HEK293 (cell line): Measurements from ENCODE around the gene CCDC71L.
A peak's percentile ranks its signal among the peaks of the same experiment; 100 is the strongest.

Experiments used
- CTCF ChIA-PET: fragments of 350-600 bp; formaldehyde crosslinking; extraction: SDS; loops from one replicate; lab custom pipeline; 2021; ENCODE audit warnings: antibody characterized with exemption; lab: Yijun Ruan, JAX
- POLR2A ChIA-PET: fragments of 300-600 bp; formaldehyde crosslinking; extraction: SDS; loops from one replicate; lab custom pipeline; 2020; ENCODE audit warnings: antibody characterized with exemption, inconsistent platforms; lab: Yijun Ruan, JAX
- H3K27ac ChIP-seq: fragments of 200-500 bp; sonication (Bioruptor generic); 2 replicates; pipeline ENCODE4 v1.5.1; 2014; ENCODE audit warnings: low read depth, low read length, control low read depth, inconsistent platforms; ENCODE audit errors: extremely low read depth
- H3K36me3 ChIP-seq, 2 experiments: fragments of 200-500 bp in 1 of 2; sonication (Bioruptor generic) in 1 of 2; 1 replicate in 1 of 2; 2 replicates in 1 of 2; pipeline ENCODE4 v1.5.1; 2014 to 2017; ENCODE audit warnings: inconsistent platforms in 2 of 2, low read length in 2 of 2; ENCODE audit not compliant: control insufficient read depth in 2 of 2, insufficient read depth in 1 of 2
- H3K4me1 ChIP-seq: fragments of 200-500 bp; sonication (Bioruptor generic); 2 replicates; pipeline ENCODE4 v1.5.1; 2014; ENCODE audit warnings: mild to moderate bottlenecking, low read length, inconsistent platforms; ENCODE audit not compliant: control insufficient read depth, insufficient read depth
- H3K4me3 ChIP-seq: 2 replicates; pipeline ENCODE4 v1.5.1; 2011; ENCODE audit warnings: low read depth, mild to moderate bottlenecking, control low read depth, low read length, moderate library complexity
- H3K9me3 ChIP-seq: fragments of 200-500 bp; sonication (Bioruptor generic); 2 replicates; pipeline ENCODE4 v1.5.1; 2014; ENCODE audit warnings: low read depth, low read length, inconsistent platforms; ENCODE audit not compliant: control insufficient read depth, insufficient read depth
- HOXC10 ChIP-seq: sonication (generic); formaldehyde crosslinking; IDR thresholded peaks from 2 replicates; pipeline ENCODE4 v1.8.1; 2023; ENCODE audit warnings: mild to moderate bottlenecking, missing genetic modification reagents
- RBAK ChIP-seq: fragments of 450-650 bp; formaldehyde crosslinking; IDR thresholded peaks from 2 replicates; pipeline ENCODE4 v1.5.1; 2016; ENCODE audit warnings: missing biosample characterization, missing genetic modification characterization
- SCRT2 ChIP-seq: fragments of 450-650 bp; formaldehyde crosslinking; IDR thresholded peaks from 2 replicates; pipeline ENCODE4 v1.5.1; 2016; ENCODE audit warnings: missing biosample characterization, missing genetic modification characterization
- YY1 ChIP-seq: fragments of 450-650 bp; formaldehyde crosslinking; IDR thresholded peaks from 2 replicates; pipeline ENCODE4 v1.5.1; 2018; ENCODE audit warnings: missing biosample characterization, missing genetic modification characterization
- ZBTB1 ChIP-seq: fragments of 450-650 bp; formaldehyde crosslinking; IDR thresholded peaks from 2 replicates; pipeline ENCODE4 v1.5.1; 2016; ENCODE audit warnings: missing biosample characterization, missing genetic modification characterization
- ZBTB7A ChIP-seq: fragments of 450-650 bp; formaldehyde crosslinking; IDR thresholded peaks from 2 replicates; pipeline ENCODE4 v1.5.1; 2016; ENCODE audit warnings: low read depth, missing biosample characterization, missing genetic modification characterization
- ZNF114 ChIP-seq: fragments of 450-650 bp; formaldehyde crosslinking; IDR thresholded peaks from 2 replicates; pipeline ENCODE4 v1.5.0; 2017; ENCODE audit warnings: missing biosample characterization, missing genetic modification characterization
- ZNF248 ChIP-seq: fragments of 450-650 bp; formaldehyde crosslinking; IDR thresholded peaks from 2 replicates; pipeline ENCODE4 v1.5.1; 2017; ENCODE audit warnings: missing biosample characterization, missing genetic modification characterization
- ZNF501 ChIP-seq: fragments of 450-650 bp; formaldehyde crosslinking; IDR thresholded peaks from 2 replicates; pipeline ENCODE4 v1.5.1; 2016; ENCODE audit warnings: missing biosample characterization, missing genetic modification characterization
- ZNF658 ChIP-seq: fragments of 450-650 bp; formaldehyde crosslinking; IDR thresholded peaks from 2 replicates; pipeline ENCODE4; 2016; ENCODE audit warnings: missing biosample characterization, missing genetic modification characterization
- ZNF747 ChIP-seq: fragments of 450-650 bp; formaldehyde crosslinking; IDR thresholded peaks from 2 replicates; pipeline ENCODE4 v1.5.1; 2016; ENCODE audit warnings: missing biosample characterization, missing genetic modification characterization
- ZNF791 ChIP-seq: fragments of 450-650 bp; formaldehyde crosslinking; IDR thresholded peaks from 2 replicates; pipeline ENCODE4 v1.5.1; 2016; ENCODE audit warnings: missing biosample characterization, missing genetic modification characterization
- TF ChIP-seq, protein P1 (sequence below): fragments of 450-650 bp; formaldehyde crosslinking; IDR thresholded peaks from 2 replicates; pipeline ENCODE4 v1.5.1; 2016; ENCODE audit warnings: missing biosample characterization, missing genetic modification characterization
- TF ChIP-seq, protein P2 (sequence below): fragments of 450-650 bp; formaldehyde crosslinking; IDR thresholded peaks from 2 replicates; pipeline ENCODE4 v1.5.1; 2016; ENCODE audit warnings: missing biosample characterization, missing genetic modification characterization
- TF ChIP-seq, protein P3 (sequence below): fragments of 450-650 bp; IDR thresholded peaks from 2 replicates; pipeline ENCODE4 v1.5.1; 2018; ENCODE audit warnings: missing biosample characterization, mild to moderate bottlenecking, missing genetic modification characterization

CCDC71L gene

DNA sequence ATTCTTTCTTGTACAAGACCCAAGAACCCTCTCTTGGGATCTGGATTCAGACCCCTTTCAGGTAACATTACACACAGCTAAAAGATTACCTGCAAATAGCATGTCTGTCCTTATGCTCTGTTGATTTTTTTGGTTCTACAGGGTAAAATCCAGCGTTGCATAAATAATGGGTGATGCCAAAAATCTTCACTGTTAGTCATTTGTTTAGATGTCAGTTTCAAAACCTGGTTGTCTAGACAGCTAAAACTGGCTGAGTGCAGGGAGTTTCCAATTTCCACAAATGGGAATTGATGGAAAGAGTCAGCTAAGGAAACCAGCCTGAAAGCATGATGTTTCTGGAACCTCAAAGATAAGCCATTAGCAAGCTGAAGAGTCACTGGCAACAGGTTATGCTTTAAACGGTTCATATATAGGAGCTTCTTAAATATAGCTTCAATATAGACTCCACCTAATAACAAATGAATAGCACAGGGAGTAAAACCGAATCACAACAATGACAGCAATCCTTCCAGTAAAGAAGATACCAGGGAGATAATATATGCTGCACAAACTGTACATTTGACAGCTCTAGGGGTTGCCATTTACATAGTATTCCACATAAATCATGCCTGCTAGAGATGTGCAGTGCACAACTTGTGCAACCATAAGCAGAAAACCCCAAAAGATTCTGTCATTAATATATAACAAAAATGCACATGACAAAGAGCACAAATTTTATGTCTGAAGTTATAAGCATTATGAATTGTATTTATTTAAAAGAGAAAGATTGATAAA is 20.4 kb downstream of the CCDC71L start:
- Histone ChIP-seq H3K36me3 (no peaks in the 10 kb centered on the region), H3K4me3 (no peak overlapping the region), H3K9me3 (no peaks in the 10 kb centered on the region), H3K4me1 (no peaks in the 10 kb centered on the region), H3K27ac (no peak overlapping the region)
- POLR2A ChIA-PET, result no interaction called here
- CTCF ChIA-PET, result interaction anchor here (1.0 to 1.3 kb wide), 2 partner anchors 98 kb away, joined by 3 to 4 read pairs; no protein-coding TSS in a partner anchor
- no peak for TF ChIP-seq YY1 (tag by site-specific recombination)
- TF ChIP-seq HOXC10, result no peak
- no peak for TF ChIP-seq ZNF501
- TF ChIP-seq ZBTB7A (tag by site-specific recombination), result no peak
- 0 out of 2 replicates have a peak, but pooled peaks have one; percentile 10 for TF ChIP-seq SCRT2 (tag by site-specific recombination)
- TF ChIP-seq, protein P1, sequence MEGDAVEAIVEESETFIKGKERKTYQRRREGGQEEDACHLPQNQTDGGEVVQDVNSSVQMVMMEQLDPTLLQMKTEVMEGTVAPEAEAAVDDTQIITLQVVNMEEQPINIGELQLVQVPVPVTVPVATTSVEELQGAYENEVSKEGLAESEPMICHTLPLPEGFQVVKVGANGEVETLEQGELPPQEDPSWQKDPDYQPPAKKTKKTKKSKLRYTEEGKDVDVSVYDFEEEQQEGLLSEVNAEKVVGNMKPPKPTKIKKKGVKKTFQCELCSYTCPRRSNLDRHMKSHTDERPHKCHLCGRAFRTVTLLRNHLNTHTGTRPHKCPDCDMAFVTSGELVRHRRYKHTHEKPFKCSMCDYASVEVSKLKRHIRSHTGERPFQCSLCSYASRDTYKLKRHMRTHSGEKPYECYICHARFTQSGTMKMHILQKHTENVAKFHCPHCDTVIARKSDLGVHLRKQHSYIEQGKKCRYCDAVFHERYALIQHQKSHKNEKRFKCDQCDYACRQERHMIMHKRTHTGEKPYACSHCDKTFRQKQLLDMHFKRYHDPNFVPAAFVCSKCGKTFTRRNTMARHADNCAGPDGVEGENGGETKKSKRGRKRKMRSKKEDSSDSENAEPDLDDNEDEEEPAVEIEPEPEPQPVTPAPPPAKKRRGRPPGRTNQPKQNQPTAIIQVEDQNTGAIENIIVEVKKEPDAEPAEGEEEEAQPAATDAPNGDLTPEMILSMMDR (tag by site-specific recombination), result no peak
- no peak for TF ChIP-seq ZNF791

DNA sequence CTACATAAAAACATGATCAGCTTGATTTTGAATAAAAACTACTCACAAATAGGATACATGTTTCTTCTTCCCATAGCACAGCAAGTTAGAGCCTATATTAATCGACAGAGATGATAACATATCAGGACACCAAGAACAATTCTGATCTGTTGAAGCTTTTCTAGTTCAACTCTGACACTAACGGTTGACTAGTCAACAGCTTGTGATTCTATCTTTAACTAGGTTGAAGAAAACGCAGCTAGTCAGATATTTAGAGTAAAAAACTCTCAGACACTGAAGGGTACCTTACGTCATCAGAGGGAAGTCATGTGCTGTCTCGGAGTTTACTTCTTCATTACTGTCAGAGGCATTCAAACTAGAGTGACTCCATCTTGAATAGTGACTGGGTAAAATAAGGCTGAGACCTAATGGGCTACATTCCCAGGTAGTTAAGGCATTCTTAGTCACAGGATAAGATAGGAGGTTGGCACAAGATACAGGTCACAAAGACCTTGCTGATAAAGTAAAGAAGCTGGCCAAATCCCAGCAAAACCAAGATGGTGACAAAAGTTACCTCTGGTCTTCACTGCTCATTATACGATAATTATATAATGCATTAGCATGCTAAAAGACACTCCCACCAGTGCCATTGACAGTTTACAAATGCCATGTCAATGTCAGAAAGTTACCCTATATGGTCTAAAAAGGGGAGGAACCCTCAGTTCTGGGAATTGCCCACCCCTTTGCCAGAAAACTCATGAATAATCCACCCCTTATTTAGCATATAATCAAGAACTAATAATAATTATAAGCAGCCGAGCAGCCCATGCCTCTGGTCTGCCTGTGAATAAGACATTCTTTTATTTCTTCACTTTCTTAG is 21.3 kb downstream of the CCDC71L start:
- Histone ChIP-seq H3K27ac (no peak overlapping the region), H3K9me3 (no peaks in the 10 kb centered on the region), H3K4me1 (no peaks in the 10 kb centered on the region), H3K36me3 (no peaks in the 10 kb centered on the region), H3K4me3 (no peak overlapping the region)
- CTCF ChIA-PET, result interaction anchor here (1.0 kb wide), 1 partner anchor 97 kb away, joined by 4 read pairs; no protein-coding TSS in a partner anchor
- no peak for TF ChIP-seq ZNF248 (tag by site-specific recombination)
- no peak for TF ChIP-seq ZBTB1 (tag by site-specific recombination)
- no peak for TF ChIP-seq ZNF114 (tag by site-specific recombination)
- TF ChIP-seq, protein P2, sequence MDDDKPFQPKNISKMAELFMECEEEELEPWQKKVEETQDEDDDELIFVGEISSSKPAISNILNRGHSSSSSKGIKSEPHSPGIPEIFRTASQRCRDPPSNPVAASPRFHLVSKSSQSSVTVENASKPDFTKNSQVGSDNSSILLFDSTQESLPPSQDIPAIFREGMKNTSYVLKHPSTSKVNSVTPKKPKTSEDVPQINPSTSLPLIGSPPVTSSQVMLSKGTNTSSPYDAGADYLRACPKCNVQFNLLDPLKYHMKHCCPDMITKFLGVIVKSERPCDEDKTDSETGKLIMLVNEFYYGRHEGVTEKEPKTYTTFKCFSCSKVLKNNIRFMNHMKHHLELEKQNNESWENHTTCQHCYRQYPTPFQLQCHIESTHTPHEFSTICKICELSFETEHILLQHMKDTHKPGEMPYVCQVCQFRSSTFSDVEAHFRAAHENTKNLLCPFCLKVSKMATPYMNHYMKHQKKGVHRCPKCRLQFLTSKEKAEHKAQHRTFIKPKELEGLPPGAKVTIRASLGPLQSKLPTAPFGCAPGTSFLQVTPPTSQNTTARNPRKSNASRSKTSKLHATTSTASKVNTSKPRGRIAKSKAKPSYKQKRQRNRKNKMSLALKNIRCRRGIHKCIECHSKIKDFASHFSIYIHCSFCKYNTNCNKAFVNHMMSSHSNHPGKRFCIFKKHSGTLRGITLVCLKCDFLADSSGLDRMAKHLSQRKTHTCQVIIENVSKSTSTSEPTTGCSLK (tag by site-specific recombination), result no peak
- no peak for TF ChIP-seq ZNF658
- TF ChIP-seq RBAK (tag by site-specific recombination), result no peak
- TF ChIP-seq, protein P3, sequence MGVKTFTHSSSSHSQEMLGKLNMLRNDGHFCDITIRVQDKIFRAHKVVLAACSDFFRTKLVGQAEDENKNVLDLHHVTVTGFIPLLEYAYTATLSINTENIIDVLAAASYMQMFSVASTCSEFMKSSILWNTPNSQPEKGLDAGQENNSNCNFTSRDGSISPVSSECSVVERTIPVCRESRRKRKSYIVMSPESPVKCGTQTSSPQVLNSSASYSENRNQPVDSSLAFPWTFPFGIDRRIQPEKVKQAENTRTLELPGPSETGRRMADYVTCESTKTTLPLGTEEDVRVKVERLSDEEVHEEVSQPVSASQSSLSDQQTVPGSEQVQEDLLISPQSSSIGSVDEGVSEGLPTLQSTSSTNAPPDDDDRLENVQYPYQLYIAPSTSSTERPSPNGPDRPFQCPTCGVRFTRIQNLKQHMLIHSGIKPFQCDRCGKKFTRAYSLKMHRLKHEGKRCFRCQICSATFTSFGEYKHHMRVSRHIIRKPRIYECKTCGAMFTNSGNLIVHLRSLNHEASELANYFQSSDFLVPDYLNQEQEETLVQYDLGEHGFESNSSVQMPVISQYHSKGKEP (tag by site-specific recombination), result no peak
- no peak for TF ChIP-seq ZNF747
- POLR2A ChIA-PET, result no interaction called here
